Measurements from ENCODE around the gene PAPSS1. TPM values are rescaled to one million over a fixed set of nuclear protein-coding genes. Genes with fewer than 3 reads are reported as not detected.

Gene PAPSS1
- total and polyA plus RNA-seq, 2 experiments from 2014 or later: 72.0 to 85.8 TPM

DNA sequence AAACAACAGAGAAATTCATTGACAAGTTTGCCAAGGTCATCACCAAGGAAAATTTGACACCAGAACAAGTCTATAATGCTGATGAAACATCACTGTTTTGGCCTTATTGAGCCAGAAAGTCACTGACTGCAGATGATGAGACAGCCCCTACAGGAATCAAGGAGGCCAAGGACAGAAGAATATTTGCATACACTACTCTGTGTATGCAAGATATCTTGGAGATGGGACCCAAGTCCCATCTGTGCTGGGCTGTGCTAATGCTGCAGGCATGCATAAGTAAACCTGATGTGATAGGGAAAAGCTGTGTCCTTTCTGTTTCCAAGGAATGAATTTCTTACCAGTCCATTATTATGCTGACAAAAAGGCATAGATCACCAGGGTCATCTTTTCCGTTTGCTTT, 126.8 kb downstream of the PAPSS1 start (continued):
- TF ChIP-seq, protein P1, sequence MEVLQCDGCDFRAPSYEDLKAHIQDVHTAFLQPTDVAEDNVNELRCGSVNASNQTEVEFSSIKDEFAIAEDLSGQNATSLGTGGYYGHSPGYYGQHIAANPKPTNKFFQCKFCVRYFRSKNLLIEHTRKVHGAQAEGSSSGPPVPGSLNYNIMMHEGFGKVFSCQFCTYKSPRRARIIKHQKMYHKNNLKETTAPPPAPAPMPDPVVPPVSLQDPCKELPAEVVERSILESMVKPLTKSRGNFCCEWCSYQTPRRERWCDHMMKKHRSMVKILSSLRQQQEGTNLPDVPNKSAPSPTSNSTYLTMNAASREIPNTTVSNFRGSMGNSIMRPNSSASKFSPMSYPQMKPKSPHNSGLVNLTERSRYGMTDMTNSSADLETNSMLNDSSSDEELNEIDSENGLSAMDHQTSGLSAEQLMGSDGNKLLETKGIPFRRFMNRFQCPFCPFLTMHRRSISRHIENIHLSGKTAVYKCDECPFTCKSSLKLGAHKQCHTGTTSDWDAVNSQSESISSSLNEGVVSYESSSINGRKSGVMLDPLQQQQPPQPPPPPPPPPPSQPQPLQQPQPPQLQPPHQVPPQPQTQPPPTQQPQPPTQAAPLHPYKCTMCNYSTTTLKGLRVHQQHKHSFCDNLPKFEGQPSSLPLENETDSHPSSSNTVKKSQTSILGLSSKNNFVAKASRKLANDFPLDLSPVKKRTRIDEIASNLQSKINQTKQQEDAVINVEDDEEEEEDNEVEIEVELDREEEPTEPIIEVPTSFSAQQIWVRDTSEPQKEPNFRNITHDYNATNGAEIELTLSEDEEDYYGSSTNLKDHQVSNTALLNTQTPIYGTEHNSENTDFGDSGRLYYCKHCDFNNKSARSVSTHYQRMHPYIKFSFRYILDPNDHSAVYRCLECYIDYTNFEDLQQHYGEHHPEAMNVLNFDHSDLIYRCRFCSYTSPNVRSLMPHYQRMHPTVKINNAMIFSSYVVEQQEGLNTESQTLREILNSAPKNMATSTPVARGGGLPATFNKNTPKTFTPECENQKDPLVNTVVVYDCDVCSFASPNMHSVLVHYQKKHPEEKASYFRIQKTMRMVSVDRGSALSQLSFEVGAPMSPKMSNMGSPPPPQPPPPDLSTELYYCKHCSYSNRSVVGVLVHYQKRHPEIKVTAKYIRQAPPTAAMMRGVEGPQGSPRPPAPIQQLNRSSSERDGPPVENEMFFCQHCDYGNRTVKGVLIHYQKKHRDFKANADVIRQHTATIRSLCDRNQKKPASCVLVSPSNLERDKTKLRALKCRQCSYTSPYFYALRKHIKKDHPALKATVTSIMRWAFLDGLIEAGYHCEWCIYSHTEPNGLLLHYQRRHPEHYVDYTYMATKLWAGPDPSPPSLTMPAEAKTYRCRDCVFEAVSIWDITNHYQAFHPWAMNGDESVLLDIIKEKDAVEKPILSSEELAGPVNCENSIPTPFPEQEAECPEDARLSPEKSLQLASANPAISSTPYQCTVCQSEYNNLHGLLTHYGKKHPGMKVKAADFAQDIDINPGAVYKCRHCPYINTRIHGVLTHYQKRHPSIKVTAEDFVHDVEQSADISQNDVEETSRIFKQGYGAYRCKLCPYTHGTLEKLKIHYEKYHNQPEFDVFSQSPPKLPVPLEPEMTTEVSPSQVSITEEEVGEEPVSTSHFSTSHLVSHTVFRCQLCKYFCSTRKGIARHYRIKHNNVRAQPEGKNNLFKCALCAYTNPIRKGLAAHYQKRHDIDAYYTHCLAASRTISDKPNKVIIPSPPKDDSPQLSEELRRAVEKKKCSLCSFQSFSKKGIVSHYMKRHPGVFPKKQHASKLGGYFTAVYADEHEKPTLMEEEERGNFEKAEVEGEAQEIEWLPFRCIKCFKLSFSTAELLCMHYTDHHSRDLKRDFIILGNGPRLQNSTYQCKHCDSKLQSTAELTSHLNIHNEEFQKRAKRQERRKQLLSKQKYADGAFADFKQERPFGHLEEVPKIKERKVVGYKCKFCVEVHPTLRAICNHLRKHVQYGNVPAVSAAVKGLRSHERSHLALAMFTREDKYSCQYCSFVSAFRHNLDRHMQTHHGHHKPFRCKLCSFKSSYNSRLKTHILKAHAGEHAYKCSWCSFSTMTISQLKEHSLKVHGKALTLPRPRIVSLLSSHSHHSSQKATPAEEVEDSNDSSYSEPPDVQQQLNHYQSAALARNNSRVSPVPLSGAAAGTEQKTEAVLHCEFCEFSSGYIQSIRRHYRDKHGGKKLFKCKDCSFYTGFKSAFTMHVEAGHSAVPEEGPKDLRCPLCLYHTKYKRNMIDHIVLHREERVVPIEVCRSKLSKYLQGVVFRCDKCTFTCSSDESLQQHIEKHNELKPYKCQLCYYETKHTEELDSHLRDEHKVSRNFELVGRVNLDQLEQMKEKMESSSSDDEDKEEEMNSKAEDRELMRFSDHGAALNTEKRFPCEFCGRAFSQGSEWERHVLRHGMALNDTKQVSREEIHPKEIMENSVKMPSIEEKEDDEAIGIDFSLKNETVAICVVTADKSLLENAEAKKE (CRISPR knock-in tag; IDR thresholded peaks at IDR 0.05): no peak
- TF ChIP-seq ZNF114 (CRISPR knock-in tag; IDR thresholded peaks at IDR 0.05): no peak

DNA sequence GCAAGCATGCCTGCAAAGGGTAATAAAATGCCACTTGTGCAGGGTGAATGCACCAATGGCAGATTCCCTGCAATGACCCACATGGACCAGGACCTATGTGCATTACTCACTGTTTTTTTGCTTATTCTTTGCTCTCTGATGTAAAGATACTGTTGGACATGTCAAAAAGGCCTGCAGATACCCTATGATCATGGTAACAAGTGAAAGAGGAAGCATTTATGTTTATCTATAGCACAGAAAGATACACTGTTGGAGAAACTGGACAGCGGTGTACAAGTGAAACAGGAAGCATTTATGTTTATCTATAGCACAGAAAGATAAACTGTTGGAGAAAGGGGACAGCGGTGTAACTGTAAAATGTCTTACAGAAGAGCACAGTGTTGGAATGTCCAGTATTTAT, 127.5 kb downstream of the PAPSS1 start:
- Mint-ChIP-seq H3K36me3 (ENCODE audit: low read depth) (peaks cover 14% of the 10 kb centered on the region; the same call in 2 of the 3 replicates), H3K27ac (no peak overlapping the region), H3K4me1 (no peaks in the 10 kb centered on the region), H3K9me3 (peaks cover 26% of the 10 kb centered on the region), H3K27me3 (ENCODE audit: insufficient read depth, low read depth, poor library complexity) (no peaks in the 10 kb centered on the region), H3K4me3 (no peak overlapping the region)
- Histone ChIP-seq H3K4me2 (no peak overlapping the region), H3K27me3 (ENCODE audit: insufficient read depth) (no peaks in the 10 kb centered on the region), H4K20me1 (replicated peaks; ENCODE audit: insufficient read depth) (no peaks in the 10 kb centered on the region), H3K9me2 (ENCODE audit: insufficient read depth) (no peaks in the 10 kb centered on the region; the same call in 1 of the 2 replicates), H3K79me2 (replicated peaks; ENCODE audit: insufficient read depth) (no peaks in the 10 kb centered on the region), H3F3A (replicated peaks; ENCODE audit: low read depth) (no peaks in the 10 kb centered on the region), H2AFZ (no peak overlapping the region), H3K4me3 (no peak overlapping the region), H3K36me3 (ENCODE audit: insufficient read depth) (peaks cover 10% of the 10 kb centered on the region; the same call in 1 of the 2 replicates), H3K27ac (ENCODE audit: low read depth) (no peak overlapping the region), H3K4me1 (ENCODE audit: insufficient read depth) (no peaks in the 10 kb centered on the region)
- DNase-seq (ENCODE audit: low spot score) (no peak), ATAC-seq (no peak)
- TF ChIP-seq, protein P1 (CRISPR knock-in tag; IDR thresholded peaks at IDR 0.05): no peak
